K562 (cell line): ENCODE results near the gene GRAMD4.

Experiments
- RBBP5 ChIP-seq: fragments of 200-600 bp; sonication (generic); IDR thresholded peaks from 2 replicates; pipeline ENCODE4 v1.6.1; 2012; ENCODE audit warnings: borderline replicate concordance, mild to moderate bottlenecking, low read length, control low read depth, inconsistent platforms; ENCODE audit not compliant: insufficient read depth, poor library complexity, severe bottlenecking
- SP1 ChIP-seq: sonication (generic); formaldehyde crosslinking; IDR thresholded peaks from 2 replicates; pipeline ENCODE4 v1.8.1; 2022; ENCODE audit warnings: mild to moderate bottlenecking, missing genetic modification reagents
- ZFP36 ChIP-seq: fragments of 150-350 bp; IDR thresholded peaks from 2 replicates; pipeline ENCODE4 v1.6.1; 2018; ENCODE audit warnings: low read length, low read depth; ENCODE audit not compliant: partially characterized antibody

DNA sequence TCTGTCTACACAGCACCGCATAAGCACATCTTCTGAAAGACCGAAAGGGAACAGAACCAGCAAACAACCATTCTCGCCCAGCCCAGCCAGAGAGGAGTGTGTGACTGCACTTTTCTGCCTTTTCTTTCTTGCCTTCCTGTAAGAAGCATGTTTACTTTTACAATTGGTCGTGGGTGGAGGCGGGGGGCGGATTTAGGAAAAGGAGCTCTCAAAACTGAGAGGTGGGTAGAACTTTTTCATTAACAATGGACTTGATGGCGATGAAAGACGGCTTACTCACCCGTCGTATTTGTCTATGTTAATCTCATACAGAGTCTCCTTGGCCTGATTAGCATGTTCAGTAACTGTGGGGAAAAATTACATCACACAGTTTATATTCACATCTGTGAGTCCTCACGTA, 90.6 kb downstream of the GRAMD4 start:
- TF ChIP-seq SP1 = no peak
- TF ChIP-seq ZFP36 = no peak
- no peak for TF ChIP-seq RBBP5
